Measurements from ENCODE around the gene ECE1. TPM values are rescaled to one million over a fixed set of nuclear protein-coding genes. Genes with fewer than 3 reads are reported as not detected.

ECE1 gene
- total and polyA plus RNA-seq, 2 donors (not counting 3 experiments of a cell fraction or from before 2014, with no cell fraction given) = 437 to 562 TPM

- Histone ChIP-seq H4K20me1 (replicated peaks; ENCODE audit: control insufficient read depth, extremely low read depth, insufficient read depth, low read length) (no peaks in the 10 kb centered on the region), H3K9me1 (replicated peaks; ENCODE audit: control insufficient read depth, extremely low read depth, insufficient read depth, low read length) (no peaks in the 10 kb centered on the region), H3K9ac (replicated peaks; ENCODE audit: extremely low read depth, insufficient read depth, low read length) (no peak overlapping the region), H3K4me2 (ENCODE audit: insufficient read depth, low read length) (no peak overlapping the region), H3K27ac (ENCODE audit: insufficient read depth, low read depth, low read length) (no peak overlapping the region), H3K79me2 (ENCODE audit: control insufficient read depth, insufficient read depth, low read length) (peaks cover 37% of the 10 kb centered on the region), H3K27me3 (ENCODE audit: control insufficient read depth in 2 of 2, insufficient read depth in 2 of 2, low read length in 2 of 2) (no peaks in the 10 kb centered on the region), H3K4me3 (replicated peaks in 1 of 3; ENCODE audit: insufficient read depth in 1 of 3, low read depth in 1 of 3, low read length in 3 of 3) (no peak overlapping the region), H3K36me3 (ENCODE audit: control insufficient read depth in 2 of 2, extremely low read depth in 1 of 2, insufficient read depth in 2 of 2, low read length in 2 of 2) (peaks cover 30 to 51% of the 10 kb centered on the region in 2 experiments), H3K4me1 (ENCODE audit: control insufficient read depth, extremely low read depth, insufficient read depth, low read length) (peaks cover 32% of the 10 kb centered on the region), H2AFZ (ENCODE audit: low read depth, low read length) (no peak overlapping the region), H3K9me3 (replicated peaks; ENCODE audit: control insufficient read depth, insufficient read depth, low read length) (no peaks in the 10 kb centered on the region)
- dilution Hi-C loops (cut with MboI; ENCODE audit: extremely low pct_ligation_motif_present, low sequenced_read_pairs) (no loop called here), intact Hi-C loops (cut with micrococcal nuclease) (loop anchor here (1.0 to 10.0 kb wide), 6 partner anchors 14 to 319 kb away; no protein-coding TSS in a partner anchor)
- no peak for TF ChIP-seq FOS (IDR thresholded peaks at IDR 0.05; ENCODE audit: borderline replicate concordance, insufficient read depth, low read length)
- TF ChIP-seq POLR2A (IDR thresholded peaks at IDR 0.05; ENCODE audit: low read depth, low read length) = no peak
- TF ChIP-seq, protein P1, sequence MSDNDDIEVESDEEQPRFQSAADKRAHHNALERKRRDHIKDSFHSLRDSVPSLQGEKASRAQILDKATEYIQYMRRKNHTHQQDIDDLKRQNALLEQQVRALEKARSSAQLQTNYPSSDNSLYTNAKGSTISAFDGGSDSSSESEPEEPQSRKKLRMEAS (IDR thresholded peaks at IDR 0.05; ENCODE audit: insufficient read depth, insufficient read length) = no peak
- no peak for TF ChIP-seq POLR2AphosphoS5 (IDR thresholded peaks at IDR 0.05; ENCODE audit: insufficient read depth, low read depth, low read length)
- TF ChIP-seq MYC (IDR thresholded peaks at IDR 0.05; ENCODE audit: low read depth, low read length) = no peak
- TF ChIP-seq JUN (IDR thresholded peaks at IDR 0.05; ENCODE audit: borderline replicate concordance, insufficient read depth, insufficient read length, low read depth) = no peak
- TF ChIP-seq GATA2 (IDR thresholded peaks at IDR 0.05; ENCODE audit: insufficient read depth, insufficient read length, low read depth, low read length) = no peak
- no peak for TF ChIP-seq EZH2 (IDR thresholded peaks at IDR 0.05; ENCODE audit: borderline replicate concordance, low read depth, low read length, severe bottlenecking)
- TF ChIP-seq, protein P2, sequence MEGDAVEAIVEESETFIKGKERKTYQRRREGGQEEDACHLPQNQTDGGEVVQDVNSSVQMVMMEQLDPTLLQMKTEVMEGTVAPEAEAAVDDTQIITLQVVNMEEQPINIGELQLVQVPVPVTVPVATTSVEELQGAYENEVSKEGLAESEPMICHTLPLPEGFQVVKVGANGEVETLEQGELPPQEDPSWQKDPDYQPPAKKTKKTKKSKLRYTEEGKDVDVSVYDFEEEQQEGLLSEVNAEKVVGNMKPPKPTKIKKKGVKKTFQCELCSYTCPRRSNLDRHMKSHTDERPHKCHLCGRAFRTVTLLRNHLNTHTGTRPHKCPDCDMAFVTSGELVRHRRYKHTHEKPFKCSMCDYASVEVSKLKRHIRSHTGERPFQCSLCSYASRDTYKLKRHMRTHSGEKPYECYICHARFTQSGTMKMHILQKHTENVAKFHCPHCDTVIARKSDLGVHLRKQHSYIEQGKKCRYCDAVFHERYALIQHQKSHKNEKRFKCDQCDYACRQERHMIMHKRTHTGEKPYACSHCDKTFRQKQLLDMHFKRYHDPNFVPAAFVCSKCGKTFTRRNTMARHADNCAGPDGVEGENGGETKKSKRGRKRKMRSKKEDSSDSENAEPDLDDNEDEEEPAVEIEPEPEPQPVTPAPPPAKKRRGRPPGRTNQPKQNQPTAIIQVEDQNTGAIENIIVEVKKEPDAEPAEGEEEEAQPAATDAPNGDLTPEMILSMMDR (IDR thresholded peaks at IDR 0.05; ENCODE audit: extremely low read depth in 1 of 2, insufficient read depth in 1 of 2, low read depth in 1 of 2, low read length in 2 of 2) = no peak
- no peak for DNase-seq (ENCODE audit: low read depth, low spot score)
- FAIRE-seq = no peak
- ChIA-PET CTCF (interaction anchor here (0.7 to 9.7 kb wide), 26 partner anchors 10 to 559 kb away, joined by 3 to 301 read pairs (median 10); partner anchors contain the start of gene ECE1), POLR2A (interaction anchor here (2.1 kb wide), 1 partner anchor 24 kb away, joined by 8 read pairs; no protein-coding TSS in a partner anchor)
- no TSS peak for BruUV-seq (replicated peaks)
Measured at GRCh38 chr1:21255943-21256320, 34.3 kb downstream of the ECE1 start.
